ENCODE measurements around the gene FSTL5.

The FSTL5 gene

GRCh38 chr4:161920304-161921052 is 243.3 kb downstream of the FSTL5 start:
- no peak overlapping the region for H3K9ac ChIP-seq (ENCODE audit: insufficient read length)

GRCh38 chr4:161919442-161920220 is 244.2 kb downstream of the FSTL5 start:
- TF ChIP-seq EZH2 (IDR thresholded peaks at IDR 0.05): no peak
- TF ChIP-seq POLR2AphosphoS5 (IDR thresholded peaks at IDR 0.05; ENCODE audit: borderline replicate concordance, low read depth, low read length): no peak
- no peak for TF ChIP-seq FOXP2 (optimal IDR thresholded peaks at IDR 0.05; ENCODE audit: control extremely low read depth, extremely low read length, insufficient read depth)
- DNase-seq (ENCODE audit: low read depth, low spot score): no peak
- H3K9me3 ChIP-seq (ENCODE audit: low read depth, low read length): no peaks in the 10 kb centered on the region
- H3K9ac ChIP-seq (ENCODE audit: insufficient read length): no peak overlapping the region
- no peaks in the 10 kb centered on the region for H3K36me3 ChIP-seq (ENCODE audit: insufficient read depth, low read length)
- H3K4me3 ChIP-seq: no peak overlapping the region
- no peak overlapping the region for H3K27ac ChIP-seq

More at GRCh38 chr4:161920304-161921052, 243.3 kb downstream of the FSTL5 start:
- no peak overlapping the region for H3K27ac ChIP-seq
- no peak for DNase-seq (ENCODE audit: low read depth, low spot score)
- no peak for TF ChIP-seq FOXP2 (optimal IDR thresholded peaks at IDR 0.05; ENCODE audit: control extremely low read depth, extremely low read length, insufficient read depth)
- TF ChIP-seq POLR2AphosphoS5 (IDR thresholded peaks at IDR 0.05; ENCODE audit: borderline replicate concordance, low read depth, low read length): no peak
- no peak for TF ChIP-seq EZH2 (IDR thresholded peaks at IDR 0.05)
- no peak overlapping the region for H3K4me3 ChIP-seq
- H3K9me3 ChIP-seq (ENCODE audit: low read depth, low read length): no peaks in the 10 kb centered on the region
- no peaks in the 10 kb centered on the region for H3K36me3 ChIP-seq (ENCODE audit: insufficient read depth, low read length)

- Histone ChIP-seq H3K4me3 (no peak overlapping the region), H3K9ac (ENCODE audit: insufficient read length) (no peak overlapping the region), H3K9me3 (ENCODE audit: low read depth, low read length) (no peaks in the 10 kb centered on the region), H3K36me3 (ENCODE audit: insufficient read depth, low read length) (no peaks in the 10 kb centered on the region), H3K27ac (no peak overlapping the region)
- TF ChIP-seq POLR2AphosphoS5 (IDR thresholded peaks at IDR 0.05; ENCODE audit: borderline replicate concordance, low read depth, low read length) (no peak), FOXP2 (optimal IDR thresholded peaks at IDR 0.05; ENCODE audit: control extremely low read depth, extremely low read length, insufficient read depth) (no peak), EZH2 (IDR thresholded peaks at IDR 0.05) (no peak)
- no peak for DNase-seq (ENCODE audit: low read depth, low spot score)
Observed at GRCh38 chr4:161916035-161916434, 247.8 kb downstream of the FSTL5 start.

GRCh38 chr4:161907590-161907955 is 256.2 kb downstream of the FSTL5 start:
- no peaks in the 10 kb centered on the region for H3K9me3 ChIP-seq (ENCODE audit: low read depth, low read length)
- no peak for DNase-seq (ENCODE audit: low read depth, low spot score)
- H3K4me3 ChIP-seq: peak overlapping the region; percentile 38; the same call in 1 of the 2 replicates
- H3K9ac ChIP-seq (ENCODE audit: insufficient read length): no peak overlapping the region
- no peak overlapping the region; the same call in 1 of the 2 replicates for H3K27ac ChIP-seq
- H3K36me3 ChIP-seq (ENCODE audit: insufficient read depth, low read length): no peaks in the 10 kb centered on the region
- no peak for TF ChIP-seq POLR2AphosphoS5 (IDR thresholded peaks at IDR 0.05; ENCODE audit: borderline replicate concordance, low read depth, low read length)
- TF ChIP-seq FOXP2 (optimal IDR thresholded peaks at IDR 0.05; ENCODE audit: control extremely low read depth, extremely low read length, insufficient read depth): no peak
- no peak for TF ChIP-seq EZH2 (IDR thresholded peaks at IDR 0.05)

GRCh38 chr4:161906836-161907589 is 256.8 kb downstream of the FSTL5 start:
- Histone ChIP-seq H3K27ac (peak overlapping the region; percentile 37; the same call in 1 of the 2 replicates), H3K9me3 (ENCODE audit: low read depth, low read length) (no peaks in the 10 kb centered on the region), H3K36me3 (ENCODE audit: insufficient read depth, low read length) (no peaks in the 10 kb centered on the region), H3K4me3 (peak overlapping the region; percentile 38), H3K9ac (ENCODE audit: insufficient read length) (no peak overlapping the region)
- TF ChIP-seq POLR2AphosphoS5 (IDR thresholded peaks at IDR 0.05; ENCODE audit: borderline replicate concordance, low read depth, low read length) (no peak), EZH2 (IDR thresholded peaks at IDR 0.05) (no peak), FOXP2 (optimal IDR thresholded peaks at IDR 0.05; ENCODE audit: control extremely low read depth, extremely low read length, insufficient read depth) (no peak)
- no peak for DNase-seq (ENCODE audit: low read depth, low spot score)

GRCh38 chr4:161900110-161900509 is 263.7 kb downstream of the FSTL5 start:
- no peaks in the 10 kb centered on the region for H3K36me3 ChIP-seq (ENCODE audit: insufficient read depth, low read length)
- no peak for DNase-seq (ENCODE audit: low read depth, low spot score)
- TF ChIP-seq POLR2AphosphoS5 (IDR thresholded peaks at IDR 0.05; ENCODE audit: borderline replicate concordance, low read depth, low read length): no peak
- no peak for TF ChIP-seq EZH2 (IDR thresholded peaks at IDR 0.05)
- no peak for TF ChIP-seq FOXP2 (optimal IDR thresholded peaks at IDR 0.05; ENCODE audit: control extremely low read depth, extremely low read length, insufficient read depth)
- H3K9me3 ChIP-seq (ENCODE audit: low read depth, low read length): no peaks in the 10 kb centered on the region
- H3K27ac ChIP-seq: no peak overlapping the region
- no peak overlapping the region for H3K4me3 ChIP-seq
- H3K9ac ChIP-seq (ENCODE audit: insufficient read length): no peak overlapping the region

- Histone ChIP-seq H3K9ac (ENCODE audit: insufficient read length) (no peak overlapping the region), H3K4me3 (no peak overlapping the region), H3K9me3 (ENCODE audit: low read depth, low read length) (no peaks in the 10 kb centered on the region), H3K36me3 (ENCODE audit: insufficient read depth, low read length) (no peaks in the 10 kb centered on the region), H3K27ac (no peak overlapping the region)
- TF ChIP-seq POLR2AphosphoS5 (IDR thresholded peaks at IDR 0.05; ENCODE audit: borderline replicate concordance, low read depth, low read length) (no peak), FOXP2 (optimal IDR thresholded peaks at IDR 0.05; ENCODE audit: control extremely low read depth, extremely low read length, insufficient read depth) (no peak), EZH2 (IDR thresholded peaks at IDR 0.05) (no peak)
- DNase-seq (ENCODE audit: low read depth, low spot score): no peak
Observed at GRCh38 chr4:161894493-161895167, 269.2 kb downstream of the FSTL5 start.
